Muscle of back (tissue), 10 donors: ENCODE measurements around the gene NAT8L. TPM values are rescaled to one million over a fixed set of nuclear protein-coding genes. Genes with fewer than 3 reads are reported as not detected.

ENCODE experiments used
- polyA plus RNA-seq, 10 donors: library from polyadenylated mRNA; unstranded; fragments of 120-200 nt; gene quantifications; one replicate each; pipeline ENCODE4 v1.2.1, GENCODE V29; 2013; ENCODE audit not compliant: insufficient read length in 10 of 10

Gene NAT8L
- polyA plus RNA-seq, 10 donors: 1.4 to 2.9 (median 2.3) TPM

Other genes with a start within 250 kb of the NAT8L start
- gene LETM1, start 203.2 kb upstream of the NAT8L start, polyA plus RNA-seq: 10 to 100 TPM; 12.1 to 16.3 (median 14.7) TPM
- gene NSD2, start 187.9 kb upstream of the NAT8L start, polyA plus RNA-seq: 10 to 100 TPM; 37.1 to 61.6 (median 49.4) TPM
- gene NELFA, start 50.4 kb upstream of the NAT8L start, polyA plus RNA-seq: 10 to 100 TPM; 16.8 to 25.6 (median 20.7) TPM
- gene HAUS3, start 182.8 kb downstream of the NAT8L start, polyA plus RNA-seq: 10 to 100 TPM in 9 of 10 donors, 1 to 10 TPM in 1; 10.0 to 16.6 (median 14.0) TPM
- gene POLN, start 182.8 kb downstream of the NAT8L start, polyA plus RNA-seq: 1 to 10 TPM; 1.6 to 4.8 (median 2.4) TPM
- gene MXD4, start 202.8 kb downstream of the NAT8L start, polyA plus RNA-seq: 10 to 100 TPM; 38.2 to 60.5 (median 52.1) TPM